ENCODE results near the gene HINT3. TPM values are rescaled to one million over a fixed set of nuclear protein-coding genes. Genes with fewer than 3 reads are reported as not detected.
"Not testable (repeated sequence)": the region's sequence is repeated elsewhere in the genome, so short reads cannot be mapped to it uniquely, and the experiment has no call there.

Gene HINT3
- total RNA-seq, 2 experiments from 2014 or later, result 8.0 to 9.1 TPM

DNA sequence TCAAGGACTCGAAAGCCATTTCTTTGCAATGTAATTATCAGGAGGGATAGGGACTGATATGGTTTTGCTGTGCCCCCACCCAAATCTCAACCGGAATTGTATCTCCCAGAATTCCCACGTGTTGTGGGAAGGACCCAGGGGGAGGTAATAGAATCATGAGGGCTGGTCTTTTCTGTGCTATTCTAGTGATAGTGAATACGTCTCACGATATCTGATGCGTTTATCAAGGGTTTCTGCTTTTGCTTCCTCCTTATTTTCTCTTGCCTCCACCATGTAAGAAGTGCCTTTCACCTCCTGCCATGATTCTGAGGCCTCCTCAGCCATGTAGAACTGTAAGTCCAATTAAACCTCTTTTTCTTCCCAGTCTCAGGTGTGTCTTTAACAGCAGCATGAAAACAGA is 5.9 kb upstream of the HINT3 start:
- H3K27ac Mint-ChIP-seq; H3K4me3 Mint-ChIP-seq; POLR2A ChIA-PET; H3K4me1 Mint-ChIP-seq (ENCODE audit: low read depth); DNase-seq; H3K36me3 Mint-ChIP-seq (ENCODE audit: low read depth); ATAC-seq; H3K9me3 Mint-ChIP-seq (ENCODE audit: insufficient read depth): not testable (repeated sequence)
- CTCF ChIA-PET, result interaction anchor here (0.9 to 11.9 kb wide), 6 partner anchors 11 to 637 kb away, joined by 3 to 225 read pairs (median 5); partner anchors contain the start of gene NCOA7
- H3K27me3 Mint-ChIP-seq (ENCODE audit: low read depth), result peaks cover 32% of the 10 kb centered on the region

DNA sequence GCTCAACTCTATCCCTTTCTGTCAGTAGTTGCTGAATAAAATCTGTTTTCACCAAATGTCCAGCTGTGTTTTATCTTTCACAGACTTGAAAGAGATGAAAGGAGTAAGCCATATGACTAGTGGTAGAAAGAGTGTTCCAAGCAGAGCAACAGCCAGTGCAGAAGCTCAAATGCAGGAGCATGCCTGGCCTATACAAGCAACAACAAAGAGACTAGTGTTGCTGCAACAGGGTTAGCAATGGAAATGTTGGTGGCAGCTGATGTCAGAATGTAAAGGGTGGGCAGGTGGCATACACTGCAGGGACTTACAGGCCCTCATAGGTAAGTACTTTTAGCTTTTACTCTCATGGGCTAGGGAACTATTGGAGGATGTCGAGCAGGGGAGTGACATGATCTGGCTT is 5.2 kb upstream of the HINT3 start:
- Mint-ChIP-seq H3K27me3 (ENCODE audit: low read depth) (peaks cover 26% of the 10 kb centered on the region), H3K4me3 (no peak overlapping the region), H3K36me3 (ENCODE audit: low read depth) (no peaks in the 10 kb centered on the region), H3K9me3 (ENCODE audit: insufficient read depth) (no peaks in the 10 kb centered on the region), H3K4me1 (ENCODE audit: low read depth) (peaks cover 5% of the 10 kb centered on the region), H3K27ac (no peak overlapping the region)
- CTCF ChIA-PET, result interaction anchor here (0.8 to 11.9 kb wide), 12 partner anchors 8 to 638 kb away, joined by 3 to 225 read pairs (median 5); partner anchors contain the start of gene NCOA7
- POLR2A ChIA-PET, result interaction anchor here (0.5 to 1.2 kb wide), 2 partner anchors 19 to 159 kb away, joined by 3 to 4 read pairs; no protein-coding TSS in a partner anchor
- DNase-seq, result no peak
- ATAC-seq, result no peak

DNA sequence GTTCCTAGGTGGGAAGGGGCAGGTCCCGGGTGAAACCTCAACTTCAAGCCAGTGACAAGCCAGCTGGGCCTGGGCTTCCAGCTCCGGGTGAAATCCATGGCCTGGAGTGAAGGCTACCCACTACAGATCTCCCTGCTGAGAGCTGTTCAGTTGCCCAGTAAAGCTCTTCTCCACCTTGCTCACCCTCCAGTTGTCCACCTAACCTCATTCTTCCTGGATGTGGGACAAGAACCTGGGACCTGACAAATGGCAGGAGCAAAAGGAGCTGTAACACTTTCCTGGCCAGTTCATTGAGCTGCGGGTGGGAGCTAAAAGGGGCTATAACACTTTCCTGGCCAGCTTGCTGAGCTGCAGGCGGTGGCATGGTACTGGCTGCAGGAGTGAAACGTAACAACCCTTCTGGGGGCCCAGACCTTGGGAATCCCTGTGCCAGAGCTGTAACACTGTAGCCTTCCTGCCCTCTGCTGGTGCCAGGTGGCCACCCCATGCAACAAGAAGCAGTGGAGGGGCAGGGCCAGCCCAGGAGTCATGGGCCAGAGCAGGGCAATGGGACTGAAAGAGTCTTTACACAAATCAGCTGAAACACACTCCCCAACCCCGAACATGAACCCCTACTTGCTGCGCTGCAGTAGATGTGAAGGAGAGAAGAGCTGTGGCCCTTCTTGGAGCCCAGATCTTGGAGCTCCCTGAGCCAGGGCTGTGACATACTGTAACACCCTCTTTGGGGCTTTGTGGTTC is 3.6 kb upstream of the HINT3 start:
- no peaks in the 10 kb centered on the region for H3K36me3 Mint-ChIP-seq (ENCODE audit: low read depth)
- no peak overlapping the region for H3K27ac Mint-ChIP-seq
- H3K9me3 Mint-ChIP-seq (ENCODE audit: insufficient read depth), result no peaks in the 10 kb centered on the region
- POLR2A ChIA-PET, result interaction anchor here (0.9 kb wide), 2 partner anchors 161 to 163 kb away, joined by 3 to 6 read pairs; partner anchors contain the start of gene NCOA7
- peaks cover 24% of the 10 kb centered on the region for H3K27me3 Mint-ChIP-seq (ENCODE audit: low read depth)
- DNase-seq (peak; percentile 37), ATAC-seq (no peak)
- no peak overlapping the region for H3K4me3 Mint-ChIP-seq
- H3K4me1 Mint-ChIP-seq (ENCODE audit: low read depth), result peaks cover 5% of the 10 kb centered on the region
- CTCF ChIA-PET, result interaction anchor here (1.0 to 11.9 kb wide), 13 partner anchors 8 to 642 kb away, joined by 3 to 225 read pairs (median 7); partner anchors contain the start of gene NCOA7

DNA sequence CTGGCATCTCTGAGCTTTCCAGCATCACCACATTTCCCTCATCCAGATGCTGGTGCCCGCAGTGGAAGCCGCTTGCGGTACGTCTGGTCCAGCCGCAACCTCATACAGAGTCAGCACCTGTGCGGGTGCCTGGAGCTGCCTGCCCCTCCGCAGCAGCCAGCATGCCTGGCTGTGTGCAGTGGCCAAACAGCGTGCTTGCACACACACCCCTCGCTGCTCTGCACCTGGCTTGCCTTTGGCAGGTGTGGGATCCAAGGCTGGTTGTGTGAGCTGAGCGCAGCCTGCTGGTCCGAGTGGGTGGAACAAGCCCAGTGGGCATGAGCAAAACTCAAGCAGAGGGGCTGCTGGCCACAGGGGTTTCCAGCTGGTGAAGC is 3.1 kb upstream of the HINT3 start:
- Mint-ChIP-seq H3K4me1 (ENCODE audit: low read depth) (peaks cover 5% of the 10 kb centered on the region), H3K27ac (no peak overlapping the region), H3K27me3 (ENCODE audit: low read depth) (peaks cover 22% of the 10 kb centered on the region), H3K4me3 (no peak overlapping the region), H3K36me3 (ENCODE audit: low read depth) (no peaks in the 10 kb centered on the region), H3K9me3 (ENCODE audit: insufficient read depth) (no peaks in the 10 kb centered on the region)
- no peak for DNase-seq
- CTCF ChIA-PET, result interaction anchor here (1.0 to 11.9 kb wide), 12 partner anchors 8 to 643 kb away, joined by 3 to 225 read pairs (median 7); partner anchors contain the start of gene NCOA7
- no peak for ATAC-seq
- POLR2A ChIA-PET, result interaction anchor here (0.9 kb wide), 2 partner anchors 162 to 163 kb away, joined by 3 to 6 read pairs; partner anchors contain the start of gene NCOA7

DNA sequence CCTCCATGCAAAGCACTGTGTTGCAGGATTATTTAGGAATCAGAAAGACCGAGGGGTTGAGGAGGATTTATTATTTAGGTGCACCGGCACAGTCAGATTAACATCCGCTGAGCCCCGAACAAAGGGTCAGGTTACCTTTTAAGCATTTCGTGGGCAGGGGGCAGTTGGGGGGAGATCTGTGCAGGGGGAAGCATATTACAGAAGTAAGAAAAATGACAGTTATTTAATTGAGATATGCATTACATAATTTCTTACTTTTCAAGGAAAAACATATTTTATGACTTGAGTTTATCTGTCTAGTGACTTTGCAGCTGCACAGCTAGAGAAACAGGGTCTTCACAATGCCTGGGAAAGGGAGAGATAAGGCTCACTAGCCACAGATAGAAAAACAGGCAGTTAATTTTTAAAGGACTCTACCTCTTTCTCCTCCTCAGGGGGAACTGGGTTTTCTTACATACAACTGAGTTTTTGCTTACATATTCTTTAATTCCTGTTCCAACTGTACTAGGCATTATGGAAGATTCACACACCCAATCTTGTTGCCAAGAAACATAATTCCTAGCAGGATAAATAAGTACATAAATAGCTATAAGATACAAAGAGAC is 1.7 kb upstream of the HINT3 start:
- CTCF ChIA-PET, result interaction anchor here (1.3 to 11.9 kb wide), 13 partner anchors 8 to 174 kb away, joined by 3 to 225 read pairs (median 40); partner anchors contain the start of gene NCOA7
- Mint-ChIP-seq H3K36me3 (ENCODE audit: low read depth) (no peaks in the 10 kb centered on the region), H3K4me3 (no peak overlapping the region), H3K9me3 (ENCODE audit: insufficient read depth) (no peaks in the 10 kb centered on the region), H3K27me3 (ENCODE audit: low read depth) (peaks cover 19% of the 10 kb centered on the region), H3K4me1 (ENCODE audit: low read depth) (peaks cover 5% of the 10 kb centered on the region), H3K27ac (no peak overlapping the region)
- ATAC-seq (no peak), DNase-seq (no peak)
- POLR2A ChIA-PET, result interaction anchor here (3.4 kb wide), 1 partner anchor 164 kb away, joined by 50 read pairs; the partner anchor contains the start of gene NCOA7

DNA sequence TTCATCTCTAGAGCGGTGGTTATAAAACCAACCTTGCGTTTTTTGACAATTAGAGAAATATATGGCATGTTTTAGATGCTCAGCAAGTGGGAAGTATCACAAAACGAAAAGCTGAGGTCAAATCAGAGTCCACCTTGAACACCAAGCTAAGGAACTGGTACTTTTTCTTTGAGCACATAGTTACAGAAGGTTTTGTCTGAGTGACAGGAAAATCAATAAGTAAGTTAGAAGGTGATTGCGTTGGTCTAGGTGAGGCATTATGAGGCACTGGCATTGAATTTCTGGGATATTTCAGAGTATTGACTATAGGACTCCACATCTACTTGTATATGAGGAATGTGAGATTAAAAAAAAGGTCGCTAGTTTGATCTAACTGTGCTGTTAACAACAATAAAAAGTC is 597 bp upstream of the HINT3 start:
- ChIA-PET POLR2A (interaction anchor here (0.6 to 3.4 kb wide), 6 partner anchors 31 to 175 kb away, joined by 3 to 50 read pairs (median 12); partner anchors contain the start of genes NCOA7 and TRMT11), CTCF (interaction anchor here (0.6 to 11.9 kb wide), 55 partner anchors 8 to 1558 kb away, joined by 3 to 225 read pairs (median 6); partner anchors contain the start of genes NCOA7 and TRMT11)
- Mint-ChIP-seq H3K9me3 (ENCODE audit: insufficient read depth) (no peaks in the 10 kb centered on the region), H3K27me3 (ENCODE audit: low read depth) (peaks cover 14% of the 10 kb centered on the region), H3K4me3 (no peak overlapping the region), H3K36me3 (ENCODE audit: low read depth) (no peaks in the 10 kb centered on the region), H3K27ac (peak overlapping the region; percentile 41), H3K4me1 (ENCODE audit: low read depth) (peaks cover 5% of the 10 kb centered on the region)
- ATAC-seq (no peak), DNase-seq (no peak)

DNA sequence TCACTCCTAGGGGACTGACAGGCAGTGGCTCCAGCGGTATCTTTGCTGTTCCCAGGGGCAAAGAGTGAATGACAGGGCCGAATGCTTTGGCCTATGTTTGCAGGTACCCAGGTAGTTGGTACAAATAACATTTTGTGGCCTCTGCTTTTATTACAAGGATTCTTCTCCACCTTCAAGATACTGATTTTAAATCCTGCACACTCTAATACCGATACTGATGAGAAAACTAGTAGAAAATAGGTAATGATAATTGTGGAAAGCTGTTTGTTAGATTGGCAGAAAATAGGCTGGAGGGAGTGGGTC is 772 bp downstream of the HINT3 start:
- ATAC-seq (no peak), DNase-seq (no peak)
- Mint-ChIP-seq H3K9me3 (ENCODE audit: insufficient read depth) (no peaks in the 10 kb centered on the region), H3K4me1 (ENCODE audit: low read depth) (peaks cover 5% of the 10 kb centered on the region), H3K27me3 (ENCODE audit: low read depth) (peaks cover 7% of the 10 kb centered on the region), H3K36me3 (ENCODE audit: low read depth) (peaks cover 2% of the 10 kb centered on the region), H3K27ac (no peak overlapping the region), H3K4me3 (no peak overlapping the region)
- CTCF ChIA-PET, result interaction anchor here (0.7 to 11.9 kb wide), 23 partner anchors 12 to 196 kb away, joined by 3 to 225 read pairs (median 9); partner anchors contain the start of genes NCOA7 and TRMT11
- POLR2A ChIA-PET, result interaction anchor here (0.7 to 3.4 kb wide), 6 partner anchors 27 to 176 kb away, joined by 4 to 50 read pairs (median 12); partner anchors contain the start of genes NCOA7 and TRMT11

DNA sequence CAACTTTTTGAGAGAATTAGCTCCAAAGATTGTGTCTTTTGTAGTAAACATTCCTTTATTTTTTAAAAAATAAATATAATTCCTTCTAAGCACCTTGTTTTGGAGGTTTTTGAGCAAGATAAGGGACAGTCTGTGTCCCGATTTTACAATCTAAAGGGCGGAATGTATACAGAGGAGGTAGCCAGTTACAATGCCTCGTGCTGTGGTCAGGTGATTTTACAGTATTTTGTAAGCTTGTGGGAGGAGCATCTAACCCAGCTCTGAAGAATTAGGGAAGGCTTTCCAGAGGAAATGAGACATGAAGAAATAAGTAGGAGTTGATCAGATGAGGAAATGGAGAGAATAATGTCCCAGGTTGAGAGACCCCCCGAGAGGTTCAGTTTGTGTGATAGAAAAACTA is 1.3 kb downstream of the HINT3 start:
- POLR2A ChIA-PET, result interaction anchor here (0.5 to 3.4 kb wide), 5 partner anchors 27 to 177 kb away, joined by 3 to 50 read pairs (median 15); partner anchors contain the start of genes NCOA7 and TRMT11
- no peak for DNase-seq
- Mint-ChIP-seq H3K27me3 (ENCODE audit: low read depth) (peaks cover 7% of the 10 kb centered on the region), H3K27ac (no peak overlapping the region), H3K9me3 (ENCODE audit: insufficient read depth) (no peaks in the 10 kb centered on the region), H3K36me3 (ENCODE audit: low read depth) (peaks cover 2% of the 10 kb centered on the region), H3K4me3 (no peak overlapping the region), H3K4me1 (ENCODE audit: low read depth) (peaks cover 5% of the 10 kb centered on the region)
- CTCF ChIA-PET, result interaction anchor here (0.9 to 11.9 kb wide), 20 partner anchors 12 to 197 kb away, joined by 3 to 225 read pairs (median 10); partner anchors contain the start of genes NCOA7 and TRMT11
- ATAC-seq, result no peak

DNA sequence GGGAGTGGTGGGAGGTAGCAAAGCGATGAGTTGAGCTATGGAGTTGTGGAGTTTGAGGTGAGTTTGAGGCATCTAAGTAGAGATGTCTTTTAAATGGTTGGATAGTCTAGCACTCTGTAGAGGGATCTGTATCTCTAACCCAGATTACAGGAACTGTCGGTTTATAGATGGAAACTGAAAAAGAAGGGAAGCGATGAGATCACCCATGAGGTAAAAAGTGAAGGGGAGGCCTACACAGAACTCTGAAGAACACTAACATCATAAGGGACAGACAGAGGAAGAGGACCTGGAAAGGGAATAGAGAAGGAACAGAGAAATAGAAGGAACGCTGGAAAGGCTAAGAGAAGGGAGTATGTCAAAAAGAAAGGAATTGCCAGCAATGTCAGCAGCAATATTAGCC is 2.5 kb downstream of the HINT3 start:
- no peaks in the 10 kb centered on the region for H3K9me3 Mint-ChIP-seq (ENCODE audit: insufficient read depth)
- no peak overlapping the region for H3K27ac Mint-ChIP-seq
- peaks cover 2% of the 10 kb centered on the region for H3K36me3 Mint-ChIP-seq (ENCODE audit: low read depth)
- ATAC-seq, result no peak
- POLR2A ChIA-PET, result interaction anchor here (1.3 kb wide), 1 partner anchor 168 kb away, joined by 5 read pairs; the partner anchor contains the start of gene NCOA7
- peaks cover 5% of the 10 kb centered on the region for H3K4me1 Mint-ChIP-seq (ENCODE audit: low read depth)
- DNase-seq, result no peak
- H3K4me3 Mint-ChIP-seq, result no peak overlapping the region
- CTCF ChIA-PET, result interaction anchor here (0.8 to 11.9 kb wide), 6 partner anchors 10 to 167 kb away, joined by 3 to 225 read pairs (median 4); partner anchors contain the start of gene NCOA7
- H3K27me3 Mint-ChIP-seq (ENCODE audit: low read depth), result peaks cover 7% of the 10 kb centered on the region

DNA sequence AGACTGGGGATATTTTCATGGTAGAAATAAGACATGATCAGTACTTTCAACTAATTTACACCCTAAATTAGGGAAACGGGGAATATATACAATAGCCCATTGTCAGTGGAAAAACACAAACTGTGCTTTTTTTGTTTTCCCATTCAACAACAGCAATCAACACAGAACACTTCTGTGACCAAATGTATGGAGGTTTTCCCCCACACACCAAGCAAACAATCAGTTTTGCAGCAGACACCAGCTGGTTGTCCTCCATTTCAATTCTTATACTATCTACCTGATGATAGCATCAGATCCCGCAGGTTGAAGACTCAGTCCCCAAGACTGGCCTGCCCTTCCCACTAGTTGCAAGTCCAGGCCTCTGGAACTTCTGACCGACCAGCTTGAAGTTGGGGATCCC is 4.5 kb downstream of the HINT3 start:
- Mint-ChIP-seq H3K27ac (no peak overlapping the region), H3K4me3 (no peak overlapping the region), H3K27me3 (ENCODE audit: low read depth) (no peaks in the 10 kb centered on the region), H3K36me3 (ENCODE audit: low read depth) (peaks cover 2% of the 10 kb centered on the region), H3K9me3 (ENCODE audit: insufficient read depth) (no peaks in the 10 kb centered on the region), H3K4me1 (ENCODE audit: low read depth) (peaks cover 1% of the 10 kb centered on the region)
- DNase-seq (no peak), ATAC-seq (no peak)
- POLR2A ChIA-PET, result no interaction called here
- CTCF ChIA-PET, result interaction anchor here (1.3 to 11.9 kb wide), 4 partner anchors 9 to 169 kb away, joined by 3 to 225 read pairs (median 17); partner anchors contain the start of gene NCOA7

DNA sequence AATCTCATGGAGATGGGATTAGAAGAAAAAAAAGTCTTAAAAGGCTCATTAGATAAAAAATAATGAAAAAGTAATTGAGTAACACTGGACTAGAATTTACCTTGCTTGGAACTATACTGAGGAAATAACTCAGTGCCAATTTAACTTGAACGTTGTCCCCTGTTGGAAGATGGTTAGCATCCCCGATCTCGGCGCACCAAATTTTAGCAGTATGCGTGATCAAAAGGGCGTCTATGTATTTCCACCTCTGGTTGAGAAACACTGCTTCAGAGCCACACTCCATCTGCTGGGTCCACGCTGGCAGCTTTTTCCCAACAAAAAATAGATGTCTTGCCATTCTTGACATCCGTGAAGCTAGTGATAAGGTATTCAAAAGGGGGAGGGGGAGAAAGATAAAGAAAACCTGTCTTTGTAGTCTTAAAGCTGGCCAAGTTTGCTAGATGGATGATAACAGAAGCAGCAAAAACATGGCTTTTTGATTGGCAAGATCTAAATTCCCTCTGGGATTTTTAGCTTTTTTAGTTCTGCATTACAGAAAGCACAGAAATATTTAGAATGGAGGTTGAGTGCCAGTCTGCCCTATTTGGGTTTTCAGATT is 6.4 kb downstream of the HINT3 start:
- ChIA-PET CTCF (interaction anchor here (5.3 kb wide), 1 partner anchor 11 kb away, joined by 30 read pairs; no protein-coding TSS in a partner anchor), POLR2A (interaction anchor here (2.4 kb wide), 1 partner anchor 182 kb away, joined by 8 read pairs; no protein-coding TSS in a partner anchor)
- Mint-ChIP-seq H3K4me1 (ENCODE audit: low read depth) (no peaks in the 10 kb centered on the region), H3K4me3 (no peak overlapping the region), H3K9me3 (ENCODE audit: insufficient read depth) (no peaks in the 10 kb centered on the region), H3K36me3 (ENCODE audit: low read depth) (peaks cover 9% of the 10 kb centered on the region), H3K27ac (no peak overlapping the region), H3K27me3 (ENCODE audit: low read depth) (no peaks in the 10 kb centered on the region)
- no peak for DNase-seq
- ATAC-seq, result no peak
